Suprapubic skin (tissue), 4 donors: ENCODE data around the gene MLST8. TPM values are rescaled to one million over a fixed set of nuclear protein-coding genes. Genes with fewer than 3 reads are reported as not detected.
"Not testable (repeated sequence)": the region's sequence is repeated elsewhere in the genome, so short reads cannot be mapped to it uniquely, and the experiment has no call there.

ENCODE experiments used
- DNase-seq, 2 donors: peaks; one replicate each; pipeline ENCODE4 v3.0.0-alpha.2; 2019; ENCODE audit warnings: low spot score in 2 of 2
- H3K27ac ChIP-seq: fragments of 200-600 bp; sonication (generic); one replicate; pipeline ENCODE4 v1.5.1; 2019
- H3K27me3 ChIP-seq: fragments of 200-600 bp; sonication (generic); one replicate; pipeline ENCODE4 v1.5.1; 2019
- H3K36me3 ChIP-seq: fragments of 200-600 bp; sonication (generic); one replicate; pipeline ENCODE4 v1.5.1; 2019
- H3K4me1 ChIP-seq: fragments of 200-600 bp; sonication (generic); one replicate; pipeline ENCODE4 v1.5.1; 2019
- H3K4me3 ChIP-seq: fragments of 200-600 bp; sonication (generic); one replicate; pipeline ENCODE4 v1.5.1; 2019; ENCODE audit warnings: mild to moderate bottlenecking
- H3K9me3 ChIP-seq: fragments of 200-600 bp; sonication (generic); one replicate; pipeline ENCODE4 v1.5.1; 2019
- CTCF ChIP-seq, 2 donors: fragments of 200-600 bp in 1 of 2; fragments of 450-650 bp in 1 of 2; sonication (generic) in 1 of 2; IDR thresholded peaks; one replicate each; pipeline ENCODE4 v1.5.1; 2016 to 2019; ENCODE audit warnings: antibody characterized with exemption in 2 of 2, mild to moderate bottlenecking in 1 of 2, moderate library complexity in 1 of 2
- EP300 ChIP-seq: sonication (generic); formaldehyde crosslinking; IDR thresholded peaks from one replicate; pipeline ENCODE4 v1.6.1; 2017; ENCODE audit warnings: antibody characterized with exemption
- POLR2A ChIP-seq, 2 donors: fragments of 450-650 bp; IDR thresholded peaks; one replicate each; pipeline ENCODE4 v1.6.1; 2017; ENCODE audit warnings: antibody characterized with exemption in 2 of 2, mild to moderate bottlenecking in 2 of 2, moderate library complexity in 2 of 2
- POLR2AphosphoS5 ChIP-seq, 3 donors: sonication (generic); formaldehyde crosslinking; IDR thresholded peaks; one replicate each; pipeline ENCODE4 v1.6.1; 2017; ENCODE audit warnings: antibody characterized with exemption in 3 of 3
- WGBS: methylation state at CpG from one replicate; pipeline ENCODE4 v1.1.5; 2018; 5-methylcytosine and 5-hydroxymethylcytosine counted together
- total RNA-seq, 4 donors: library from RNA; depleted of rRNA; stranded (reverse); fragments of >200 nt; gene quantifications; one replicate each; pipeline ENCODE4 v1.1.0, GENCODE V29; 2016

Gene MLST8
- total RNA-seq, 4 donors from 2014 or later: 52.3 to 69.5 (median 55.1) TPM

DNA sequence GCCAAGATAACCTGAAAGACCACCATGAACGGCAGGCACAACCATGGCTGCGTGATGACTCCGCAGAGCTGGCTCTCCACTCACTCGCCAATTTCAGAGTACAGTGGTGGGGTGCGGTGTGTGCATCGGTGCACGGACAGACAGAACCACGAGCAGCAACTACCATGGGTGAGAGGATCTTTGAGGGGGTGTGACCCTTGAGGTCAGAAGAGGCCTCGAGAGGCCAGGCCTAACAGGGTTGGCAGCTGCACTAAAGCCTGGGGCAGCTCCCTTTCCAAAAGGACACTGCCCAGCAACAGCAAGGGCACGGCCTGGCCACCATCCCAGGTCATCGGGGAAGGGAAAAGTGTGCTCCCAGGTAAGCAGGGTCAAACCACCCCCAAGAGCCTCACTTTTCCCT, 48.0 kb downstream of the MLST8 start:
- WGBS: 88% methylated on average over 11 of the region's 11 CpGs
- DNase-seq: no peak
- Histone ChIP-seq H3K36me3 (peaks cover 55% of the 10 kb centered on the region), H3K27me3 (no peaks in the 10 kb centered on the region), H3K4me1 (peaks cover 17% of the 10 kb centered on the region), H3K4me3 (no peak overlapping the region), H3K9me3 (no peaks in the 10 kb centered on the region), H3K27ac (no peak overlapping the region)
- no peak for TF ChIP-seq CTCF (IDR thresholded peaks at IDR 0.05)
- no peak for TF ChIP-seq EP300
- no peak for TF ChIP-seq POLR2A (IDR thresholded peaks at IDR 0.05)
- TF ChIP-seq POLR2AphosphoS5 (IDR thresholded peaks at IDR 0.05): no peak

DNA sequence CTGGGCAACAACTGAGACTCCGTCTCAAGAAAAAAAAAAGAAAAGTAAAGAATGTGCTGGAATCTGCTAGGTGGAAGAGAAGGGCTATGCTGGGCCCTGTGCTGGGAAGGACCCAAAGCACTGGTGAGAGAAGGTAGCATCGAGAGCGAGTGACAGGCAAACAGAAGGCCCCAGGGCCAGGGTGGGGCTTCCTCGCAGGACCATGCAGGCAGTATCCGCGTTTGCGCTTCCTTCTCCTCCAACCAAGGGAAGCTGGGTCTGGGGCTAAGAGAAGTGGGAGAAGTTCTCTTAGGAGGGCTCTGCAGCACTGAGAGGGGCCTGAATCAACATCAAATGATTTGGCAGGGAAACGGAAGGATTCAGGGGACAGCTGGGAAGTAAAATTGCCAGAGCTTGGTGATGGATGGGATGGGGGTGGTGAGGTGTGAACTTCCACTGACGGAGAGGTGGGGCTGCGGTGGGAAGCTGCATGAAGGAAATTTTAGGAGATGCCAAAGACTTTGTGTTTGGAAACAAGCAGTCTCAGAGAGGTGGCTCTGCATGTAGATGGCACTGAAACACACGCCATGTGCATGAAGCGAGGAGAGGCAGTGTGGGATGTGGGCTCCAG, 51.4 kb downstream of the MLST8 start:
- H3K9me3 ChIP-seq: no peaks in the 10 kb centered on the region
- TF ChIP-seq POLR2A (IDR thresholded peaks at IDR 0.05): no peak
- no peak for TF ChIP-seq EP300
- no peak for TF ChIP-seq POLR2AphosphoS5 (IDR thresholded peaks at IDR 0.05)
- TF ChIP-seq CTCF (IDR thresholded peaks at IDR 0.05): no peak
- 81% methylated on average over 12 of the region's 12 CpGs for WGBS
- DNase-seq: no peak
- peaks cover 86% of the 10 kb centered on the region for H3K36me3 ChIP-seq
- no peaks in the 10 kb centered on the region for H3K27me3 ChIP-seq
- no peak overlapping the region for H3K27ac ChIP-seq
- H3K4me3 ChIP-seq: no peak overlapping the region
- H3K4me1 ChIP-seq: peaks cover 8% of the 10 kb centered on the region

DNA sequence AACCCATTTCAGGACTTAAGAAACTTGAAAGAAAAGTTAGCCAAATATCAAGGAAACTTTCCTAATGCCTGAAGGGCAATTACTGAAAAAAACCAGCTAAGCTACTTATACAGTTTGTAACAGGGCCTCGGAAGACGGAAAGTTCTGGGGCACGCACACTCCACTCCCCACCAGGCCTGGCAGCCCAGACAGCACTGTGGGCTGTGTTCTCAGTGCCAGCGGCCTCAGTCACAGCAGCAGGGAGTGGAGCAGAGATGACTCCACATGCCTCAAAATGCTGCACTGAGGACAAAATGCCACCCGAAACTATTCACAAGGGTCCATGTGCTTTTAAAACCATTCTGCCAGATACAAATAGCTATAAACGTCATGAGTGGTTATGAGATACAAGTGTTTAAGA, 52.5 kb downstream of the MLST8 start:
- peaks cover 97% of the 10 kb centered on the region for H3K36me3 ChIP-seq
- TF ChIP-seq EP300 (no peak), CTCF (IDR thresholded peaks at IDR 0.05) (no peak), POLR2AphosphoS5 (IDR thresholded peaks at IDR 0.05) (no peak), POLR2A (IDR thresholded peaks at IDR 0.05) (no peak)
- WGBS: 82% methylated on average over 6 of the region's 6 CpGs

DNA sequence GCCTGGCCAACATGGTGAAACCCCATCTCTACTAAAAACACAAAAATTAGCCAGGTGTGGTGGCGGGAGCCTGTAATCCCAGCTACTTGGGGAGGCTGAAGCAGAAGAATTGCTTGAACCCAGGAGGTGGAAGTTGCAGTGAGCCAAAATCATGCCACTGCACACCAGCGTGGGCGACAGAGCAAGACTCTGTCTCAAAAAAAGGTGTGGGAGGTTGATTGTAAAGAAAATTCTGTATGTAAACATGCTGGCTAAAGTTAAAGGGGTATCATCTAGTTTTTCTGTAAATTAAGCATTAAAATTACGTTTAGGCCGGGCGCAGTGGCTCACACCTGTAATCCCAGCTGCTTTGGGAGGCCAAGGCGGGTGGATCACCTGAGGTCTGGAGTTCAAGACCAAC, 53.3 kb downstream of the MLST8 start:
- DNase-seq, H3K4me3 ChIP-seq, H3K27ac ChIP-seq, H3K4me1 ChIP-seq, H3K9me3 ChIP-seq, H3K27me3 ChIP-seq: not testable (repeated sequence)
- 92% methylated on average over 7 of the region's 7 CpGs for WGBS
- peaks cover 97% of the 10 kb centered on the region for H3K36me3 ChIP-seq

More for the DNA sequence above, 52.5 kb downstream of the MLST8 start:
- no peak overlapping the region for H3K27ac ChIP-seq
- H3K9me3 ChIP-seq: no peaks in the 10 kb centered on the region
- no peaks in the 10 kb centered on the region for H3K4me1 ChIP-seq
- H3K27me3 ChIP-seq: no peaks in the 10 kb centered on the region
- DNase-seq: no peak
- H3K4me3 ChIP-seq: no peak overlapping the region

Other genes starting within 250 kb of the MLST8 start
- gene NDUFB10, start 245.9 kb upstream of the MLST8 start, total RNA-seq: 100 to 1,000 TPM; 157 to 196 (median 174) TPM
- gene RPS2, start 240.6 kb upstream of the MLST8 start, total RNA-seq: 1,000 to 10,000 TPM; 3,268 to 4,213 (median 3,625) TPM
- gene RNF151, start 238.6 kb upstream of the MLST8 start, total RNA-seq: not detected
- gene TBL3, start 233.4 kb upstream of the MLST8 start, total RNA-seq: 10 to 100 TPM; 49.2 to 73.5 (median 57.2) TPM
- 1 to 10 TPM in 3 of 4 donors, not detected in 1; 1.1 to 3.1 (median 2.0) TPM for gene NOXO1, start 224.0 kb upstream of the MLST8 start, total RNA-seq
- 10 to 100 TPM in 1 of 4 donors, 1 to 10 TPM in 3; 7.0 to 11.2 (median 9.5) TPM for gene GFER, start 221.3 kb upstream of the MLST8 start, total RNA-seq
- 1 to 10 TPM in 1 of 4 donors, under 1 TPM in 2, not detected in 1; 0.42 to 1.7 (median 0.60) TPM for gene SYNGR3, start 215.5 kb upstream of the MLST8 start, total RNA-seq
- gene ZNF598, start 195.6 kb upstream of the MLST8 start, total RNA-seq: 100 to 1,000 TPM in 1 of 4 donors, 10 to 100 TPM in 3; 69.4 to 103 (median 84.0) TPM
- 1 to 10 TPM in 2 of 4 donors, under 1 TPM in 1, not detected in 1; 0.65 to 5.6 (median 3.0) TPM for gene NPW, start 185.7 kb upstream of the MLST8 start, total RNA-seq
- gene NHERF2, start 178.6 kb upstream of the MLST8 start, total RNA-seq: 10 to 100 TPM; 13.8 to 36.5 (median 21.8) TPM
- gene NTHL1, start 157.6 kb upstream of the MLST8 start, total RNA-seq: 10 to 100 TPM; 15.9 to 40.5 (median 20.9) TPM
- gene TSC2, start 157.5 kb upstream of the MLST8 start, total RNA-seq: 100 to 1,000 TPM; 103 to 193 (median 143) TPM
- gene PKD1, start 69.6 kb upstream of the MLST8 start, total RNA-seq: 100 to 1,000 TPM; 209 to 446 (median 293) TPM
- 1 to 10 TPM in 3 of 4 donors, under 1 TPM in 1; 0.64 to 3.0 (median 1.4) TPM for gene RAB26, start 56.8 kb upstream of the MLST8 start, total RNA-seq
- 10 to 100 TPM; 53.4 to 74.7 (median 66.5) TPM for gene TRAF7, start 49.7 kb upstream of the MLST8 start, total RNA-seq
- 1 to 10 TPM in 1 of 4 donors, under 1 TPM in 3; 0.49 to 1.5 (median 0.78) TPM for gene CASKIN1, start 8.8 kb upstream of the MLST8 start, total RNA-seq
- 1 to 10 TPM; 2.2 to 10.0 (median 3.2) TPM for gene BRICD5, start 5.4 kb downstream of the MLST8 start, total RNA-seq
- 1 to 10 TPM; 6.8 to 9.5 (median 7.6) TPM for gene PGP, start 9.4 kb downstream of the MLST8 start, total RNA-seq
- gene E4F1, start 18.1 kb downstream of the MLST8 start, total RNA-seq: 10 to 100 TPM; 42.1 to 79.3 (median 54.2) TPM
- gene DNASE1L2, start 31.0 kb downstream of the MLST8 start, total RNA-seq: 10 to 100 TPM; 17.0 to 72.6 (median 42.8) TPM
- gene ECI1, start 46.1 kb downstream of the MLST8 start, total RNA-seq: 10 to 100 TPM; 28.4 to 65.3 (median 47.2) TPM
- 100 to 1,000 TPM; 119 to 151 (median 146) TPM for gene RNPS1, start 62.7 kb downstream of the MLST8 start, total RNA-seq
- 10 to 100 TPM in 2 of 4 donors, 1 to 10 TPM in 2; 6.8 to 17.9 (median 11.0) TPM for gene ABCA3, start 135.3 kb downstream of the MLST8 start, total RNA-seq
- gene CCNF, start 224.0 kb downstream of the MLST8 start, total RNA-seq: 10 to 100 TPM in 2 of 4 donors, 1 to 10 TPM in 2; 6.8 to 12.4 (median 10.1) TPM